Measurements from ENCODE around the gene TOP3B.

Gene TOP3B

DNA sequence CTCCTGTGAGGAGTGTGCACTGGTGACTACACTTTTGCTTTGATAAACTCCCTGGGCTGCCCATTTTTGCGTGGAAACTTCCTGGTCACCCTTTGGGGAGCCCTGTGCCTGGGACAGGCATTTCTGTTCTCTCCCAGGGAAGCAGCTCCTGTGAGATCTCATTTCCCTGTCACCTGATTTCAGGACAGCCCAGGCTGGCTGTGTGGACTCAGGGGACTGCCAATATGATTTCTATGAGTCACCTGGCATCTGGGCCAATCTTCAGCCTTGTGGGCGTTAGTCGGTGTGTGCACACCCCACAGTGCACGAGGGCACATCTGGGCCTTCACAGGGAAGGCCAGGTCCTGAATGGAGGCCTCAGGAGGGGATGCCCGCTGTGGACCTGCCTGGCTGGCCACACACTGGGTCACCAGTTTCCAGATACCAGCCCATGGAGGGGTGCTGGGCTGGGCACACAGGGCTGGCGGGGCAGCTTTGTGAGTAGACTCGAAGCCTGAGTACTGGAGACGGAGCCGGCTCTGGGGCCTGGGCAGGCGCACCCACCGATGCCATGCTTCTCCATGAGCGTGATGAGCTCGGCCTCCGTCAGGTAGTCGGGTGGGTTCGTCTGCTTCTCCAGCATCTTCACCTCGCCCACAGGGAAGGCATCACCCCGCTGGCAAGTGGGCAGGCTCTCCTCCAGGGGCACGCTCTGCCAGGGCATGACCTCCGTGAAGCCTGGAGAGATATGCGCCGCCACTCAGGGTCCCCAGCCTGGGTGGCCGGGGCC is 20.5 kb downstream of the TOP3B start:
- no peak for DNase-seq (ENCODE audit: low spot score)

- no peak for DNase-seq (ENCODE audit: low spot score)
These were observed 21.3 kb downstream of the TOP3B start for GRCh38 chr22:21961127-21961867.

DNA sequence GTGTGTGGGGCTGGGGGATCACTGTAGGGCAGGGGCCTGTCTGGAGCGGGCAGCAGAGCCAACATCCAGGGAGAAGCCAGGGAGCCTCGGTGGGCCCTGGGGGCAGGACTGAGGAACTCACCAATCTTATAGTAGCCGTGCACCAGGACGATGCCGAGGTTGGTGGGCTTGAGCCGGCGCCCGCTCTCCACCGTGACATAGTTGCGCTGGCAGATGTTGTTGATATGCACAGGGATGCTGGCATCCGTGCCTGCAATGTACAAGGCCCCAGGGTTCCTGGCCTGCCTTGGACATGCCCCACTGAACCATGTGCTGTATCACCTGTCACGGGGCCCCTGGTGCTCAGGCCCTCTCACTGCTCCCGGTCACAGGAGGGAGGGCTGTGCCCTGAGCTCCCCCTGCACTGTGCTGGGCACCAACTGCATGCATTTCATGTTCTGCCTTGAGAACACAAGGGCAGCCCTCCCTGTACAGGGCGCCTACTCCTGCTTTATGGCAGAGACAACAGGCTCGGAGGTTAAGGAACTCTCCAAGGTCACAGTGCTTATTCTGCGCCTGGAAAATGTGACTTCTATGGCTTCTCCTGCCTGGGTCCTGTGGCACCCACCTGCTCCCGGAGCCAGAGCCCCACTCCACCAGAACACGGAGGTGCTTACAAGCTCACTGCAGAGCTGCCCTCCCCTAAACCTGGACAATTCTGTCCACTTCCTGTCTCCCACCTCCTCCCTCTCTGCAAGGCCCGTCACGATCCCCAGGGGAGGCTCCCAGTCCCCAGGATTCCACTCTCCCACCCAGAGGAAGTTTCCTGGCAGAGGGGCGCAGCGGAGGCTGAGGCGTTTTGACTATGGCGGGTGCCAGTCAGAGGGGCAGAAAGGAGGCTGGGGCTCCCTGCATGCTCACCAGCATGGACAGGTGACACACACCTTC is 22.1 kb downstream of the TOP3B start:
- DNase-seq (ENCODE audit: low spot score) = no peak

- DNase-seq (ENCODE audit: low spot score) = no peak
These were observed 23.1 kb downstream of the TOP3B start for GRCh38 chr22:21959274-21960074.

DNA sequence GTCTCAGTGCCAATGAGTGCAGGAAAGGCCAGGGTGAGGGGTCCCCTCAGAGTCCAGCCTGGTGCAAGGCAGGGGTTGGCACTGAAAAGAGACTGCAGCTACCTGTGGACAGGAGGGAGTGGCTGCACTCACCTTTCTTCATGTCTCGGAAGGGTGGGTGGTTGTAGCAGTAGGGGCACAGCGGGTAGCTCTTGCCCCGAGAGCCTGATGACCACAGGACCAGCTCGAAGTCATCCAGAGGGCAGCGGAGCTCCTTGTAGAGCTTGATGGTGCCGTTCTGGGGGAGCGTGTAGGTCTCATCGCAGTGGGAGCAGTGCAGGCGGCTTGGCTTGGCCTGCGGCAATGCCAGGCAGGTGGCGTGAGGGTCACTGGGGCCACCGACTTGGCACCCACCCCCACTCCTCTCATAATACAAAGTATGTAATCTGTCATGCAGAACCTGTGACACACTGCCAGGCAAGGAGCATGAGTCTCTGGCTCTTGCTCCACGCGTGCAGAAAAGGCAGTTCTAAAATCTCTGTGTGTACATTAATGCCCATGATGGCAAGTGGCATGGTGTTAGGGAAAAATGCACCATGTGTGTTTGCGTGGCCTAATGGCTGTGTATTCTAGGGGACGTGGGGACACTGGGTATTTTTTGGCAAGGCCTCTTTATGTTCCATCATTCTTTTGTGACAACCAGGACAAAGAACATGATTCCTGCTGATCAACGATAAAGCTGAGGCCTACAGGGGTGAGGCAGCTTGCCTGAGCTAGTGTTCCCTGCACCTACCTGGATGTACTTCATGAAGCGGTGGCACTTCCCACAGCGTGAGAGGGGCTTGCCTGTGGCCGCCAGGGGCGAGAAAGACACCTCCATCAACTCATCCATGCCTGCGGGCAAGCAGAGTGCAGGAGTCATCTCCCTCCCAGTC is 24.0 kb downstream of the TOP3B start:
- no peak for DNase-seq (ENCODE audit: low spot score)

DNA sequence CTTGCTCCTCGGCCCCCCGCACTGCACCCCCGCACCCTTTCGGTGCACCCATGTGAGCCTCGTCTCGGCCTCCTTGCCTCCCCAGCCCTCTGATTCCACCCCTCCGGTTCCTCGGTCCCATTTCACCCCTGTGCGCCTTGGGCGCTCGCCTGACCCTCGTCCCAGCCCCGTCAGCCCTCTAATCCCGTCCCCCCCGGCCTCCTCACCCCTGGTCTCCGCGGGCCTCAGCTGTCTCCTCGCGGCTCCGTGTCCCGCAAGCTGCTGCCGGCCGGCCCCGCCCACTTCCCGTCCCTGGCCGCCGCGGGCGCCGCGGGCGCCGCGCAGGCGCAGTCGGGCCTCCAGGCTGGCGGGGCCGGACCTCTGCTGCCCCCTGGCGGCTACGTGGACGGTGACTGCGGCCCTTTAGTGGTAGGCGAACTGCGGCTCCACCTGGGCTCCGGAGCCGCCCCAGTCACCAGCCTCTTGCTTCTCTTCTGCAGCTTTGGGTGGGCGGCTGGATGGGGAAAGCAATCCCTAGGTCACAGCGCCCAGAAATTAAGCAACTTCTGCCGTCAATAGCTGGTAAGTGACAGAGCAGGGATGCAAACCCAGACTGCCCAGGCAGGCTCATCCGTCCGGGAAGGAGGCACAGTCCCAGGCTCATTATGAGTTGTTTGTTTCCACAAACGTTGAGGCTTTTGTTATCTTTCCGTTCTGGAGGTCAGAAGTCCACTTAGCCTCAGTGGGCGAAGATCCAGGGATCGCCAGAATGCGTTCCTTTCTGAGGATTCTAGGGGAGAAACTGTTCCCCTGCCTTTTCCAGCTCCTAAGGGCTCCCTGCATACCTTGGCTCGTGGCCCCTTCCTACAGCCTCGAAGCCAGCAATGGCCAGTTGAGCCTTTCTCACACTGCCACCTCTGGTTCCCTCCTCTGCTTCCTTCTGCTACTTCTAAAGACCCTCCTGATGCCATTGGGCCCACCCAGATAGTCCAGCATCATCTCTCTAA is 29.7 kb downstream of the TOP3B start, which contains the start of gene PPM1F:
TSS of gene PPM1F (minus strand) at position 263 of the 986 bp plus-strand sequence. CDS start 6,800 bp downstream, outside the sequence.
- DNase-seq (ENCODE audit: low spot score) = peak; percentile 93

GRCh38 chr22:21951931-21952465 is 30.6 kb downstream of the TOP3B start:
- peak; percentile 80 for DNase-seq (ENCODE audit: low spot score)

DNA sequence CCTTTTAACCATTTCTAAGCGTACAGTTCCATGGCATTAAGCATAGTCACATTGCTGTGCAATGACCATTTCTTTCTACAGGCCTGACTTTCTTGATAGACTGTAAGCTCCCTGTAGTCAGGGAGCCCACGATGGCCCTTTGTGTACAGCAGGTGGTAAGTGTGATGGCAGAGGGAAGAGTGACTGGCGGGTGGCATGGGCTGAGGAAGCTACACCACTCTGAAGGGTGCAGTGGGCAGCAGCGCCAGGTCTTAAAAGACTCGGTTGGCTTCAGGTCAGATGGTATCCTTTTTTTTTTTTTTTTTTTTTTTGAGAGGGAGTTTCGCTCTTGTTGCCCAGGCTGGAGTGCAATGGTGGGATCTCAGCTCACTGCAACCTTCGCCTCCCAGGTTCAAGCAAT is 31.5 kb downstream of the TOP3B start:
- no peak for DNase-seq (ENCODE audit: low spot score)

DNA sequence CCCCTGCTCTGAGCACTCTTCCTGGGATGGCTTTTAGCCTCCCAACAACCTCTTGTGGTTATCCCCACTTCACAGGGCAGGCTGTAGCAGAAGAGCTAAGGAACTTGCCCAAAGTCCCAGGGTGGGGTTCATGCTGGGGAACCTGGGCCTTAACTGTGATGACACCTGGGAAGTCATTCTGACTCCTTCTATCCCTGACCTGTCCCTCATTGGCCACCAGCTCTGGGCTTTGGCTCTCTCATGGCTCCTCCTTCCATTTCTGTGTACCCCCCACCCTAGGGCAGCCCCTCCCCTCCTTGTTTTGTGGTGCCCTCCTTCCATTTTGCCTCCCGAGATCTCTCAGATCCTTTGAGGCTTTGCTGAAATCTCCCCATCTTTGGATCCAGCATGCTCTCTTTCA is 32.6 kb downstream of the TOP3B start:
- no peak for DNase-seq (ENCODE audit: low spot score)

GRCh38 chr22:21949569-21949918 is 33.0 kb downstream of the TOP3B start:
- no peak for DNase-seq (ENCODE audit: low spot score)

DNA sequence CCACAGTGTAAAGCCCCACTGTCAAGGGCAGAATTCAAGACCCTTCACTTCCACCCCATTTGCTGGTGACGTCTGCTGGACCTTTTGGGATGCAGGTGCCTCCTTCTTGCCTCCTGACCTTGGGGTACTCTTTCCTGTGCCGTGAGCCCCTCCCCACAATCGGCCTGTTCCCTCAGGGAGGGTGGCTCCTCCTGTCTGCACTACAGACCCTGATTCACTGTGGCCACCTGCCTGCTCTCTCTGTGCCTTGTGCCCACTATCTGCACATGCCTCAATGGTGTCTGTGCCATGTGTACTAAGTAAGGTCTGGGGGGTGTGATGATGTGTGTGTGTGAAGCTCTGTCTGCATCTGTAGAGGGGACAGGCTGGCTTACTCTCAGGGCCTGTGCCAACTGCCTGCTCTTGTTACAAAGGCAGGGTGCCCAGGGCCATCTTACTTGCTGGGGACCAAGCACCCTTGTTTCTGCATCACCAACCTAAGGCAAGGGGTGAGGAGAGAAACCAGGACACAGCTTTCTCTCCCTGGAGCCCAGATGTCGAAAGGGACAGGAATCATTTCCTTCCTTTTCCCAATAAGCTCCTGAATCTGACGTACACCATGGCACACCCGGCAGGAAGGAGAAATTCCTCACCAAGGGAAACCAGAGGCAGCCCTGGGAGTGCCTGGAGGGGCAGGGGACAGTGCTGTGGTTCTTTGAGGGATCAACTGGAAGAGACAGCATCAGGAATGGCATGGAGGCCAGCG is 33.6 kb downstream of the TOP3B start:
- DNase-seq (ENCODE audit: low spot score) = no peak

DNA sequence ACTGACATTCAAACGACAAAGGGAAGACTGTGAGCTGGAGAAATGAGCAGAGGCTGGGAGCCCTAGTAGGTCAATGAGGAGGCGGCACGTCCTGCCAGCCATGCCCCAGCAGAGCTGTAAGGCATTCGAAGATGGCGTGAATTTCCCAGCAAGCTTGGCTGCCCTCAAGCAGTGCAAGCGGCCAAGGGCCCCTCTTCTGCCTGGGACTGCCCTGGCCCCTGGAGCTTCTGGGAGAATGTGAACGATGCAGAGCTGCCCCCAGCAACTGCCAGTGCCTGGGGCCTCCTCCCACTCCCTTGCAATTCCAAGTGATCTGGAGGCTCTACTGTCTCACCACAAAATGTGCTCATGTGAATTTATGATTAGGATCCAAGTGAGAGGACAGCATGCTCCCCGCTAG is 34.2 kb downstream of the TOP3B start:
- DNase-seq (ENCODE audit: low spot score) = no peak

- no peak for DNase-seq (ENCODE audit: low spot score)
These were observed 35.3 kb downstream of the TOP3B start for GRCh38 chr22:21947040-21948014.

DNA sequence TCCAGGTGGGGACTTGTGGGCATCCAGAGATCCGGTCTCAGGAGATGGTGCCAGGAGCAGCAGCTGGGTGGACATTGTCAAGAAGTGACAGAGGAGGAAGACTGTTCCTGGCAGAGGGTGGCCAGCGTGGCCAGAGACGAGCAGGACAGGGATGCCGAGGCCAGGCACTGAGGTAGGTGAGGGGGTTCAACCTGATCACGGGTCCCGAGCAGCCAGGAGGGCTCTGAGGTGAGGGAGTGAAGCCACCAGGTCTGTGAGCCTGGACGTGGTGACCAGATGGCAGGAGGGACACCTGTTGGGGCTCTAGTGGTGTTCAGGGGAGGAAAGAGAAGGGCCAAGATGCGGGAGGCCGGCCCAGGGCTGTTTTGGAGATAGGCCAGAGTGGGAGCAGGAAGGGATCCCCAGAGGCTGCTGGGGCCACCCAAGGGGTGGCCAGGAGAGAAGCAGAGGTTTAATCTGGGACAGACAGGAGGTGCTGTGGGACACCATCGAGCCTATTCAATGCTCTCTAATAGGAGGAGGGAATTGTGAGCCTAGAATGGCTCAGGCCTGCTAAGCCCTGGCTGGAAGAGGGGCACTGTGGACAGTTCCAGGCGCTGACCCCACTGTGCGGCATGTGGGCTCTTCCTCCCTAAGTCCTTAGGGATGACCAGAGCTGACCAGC is 36.2 kb downstream of the TOP3B start:
- DNase-seq (ENCODE audit: low spot score) = no peak

GRCh38 chr22:21945453-21946261 is 36.9 kb downstream of the TOP3B start:
- no peak for DNase-seq (ENCODE audit: low spot score)

DNA sequence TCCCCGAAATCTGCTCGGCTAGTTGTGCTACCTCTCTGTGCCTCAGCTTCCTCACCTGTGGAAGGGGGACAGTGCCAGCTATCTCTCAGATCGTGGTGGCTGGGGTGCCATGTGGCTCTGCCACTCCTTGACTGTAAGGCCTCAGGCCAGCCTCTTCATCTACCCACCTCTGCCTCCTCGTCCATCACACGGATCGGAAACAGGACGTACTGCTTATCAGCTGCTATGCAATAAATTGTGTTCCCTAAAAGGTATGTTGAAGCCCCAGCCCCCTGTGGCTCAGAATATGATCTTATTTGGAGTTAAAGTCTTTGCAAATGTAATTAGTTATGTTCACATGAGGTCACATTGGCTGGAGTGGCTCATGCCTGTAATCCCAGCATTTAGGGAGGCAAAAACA is 37.7 kb downstream of the TOP3B start:
- no peak for DNase-seq (ENCODE audit: low spot score)
